ENCODE measurements around the gene SCLT1.
"Not testable (repeated sequence)": the region's sequence is repeated elsewhere in the genome, so short reads cannot be mapped to it uniquely, and the experiment has no call there.

Gene SCLT1

GRCh38 chr4:129093191-129093920 is at the start of gene SCLT1:
SCLT1 (minus strand) TSS chr4:129093539; CDS start chr4:129093103, 436 bp downstream.
- peak; percentile 92 to 96 for DNase-seq

- DNase-seq: peak in 1 of 2 experiments; percentile 12
Measured at GRCh38 chr4:129140521-129140920, 47.2 kb upstream of the SCLT1 start.

GRCh38 chr4:129138810-129139496 is 45.6 kb upstream of the SCLT1 start:
- DNase-seq: no peak

- DNase-seq: no peak
Measured at GRCh38 chr4:129136433-129136832, 43.1 kb upstream of the SCLT1 start.

- no peak for DNase-seq
Measured at GRCh38 chr4:129131343-129131742, 38.0 kb upstream of the SCLT1 start.

- no peak for DNase-seq
Measured at GRCh38 chr4:129129143-129129542, 35.8 kb upstream of the SCLT1 start.

DNA sequence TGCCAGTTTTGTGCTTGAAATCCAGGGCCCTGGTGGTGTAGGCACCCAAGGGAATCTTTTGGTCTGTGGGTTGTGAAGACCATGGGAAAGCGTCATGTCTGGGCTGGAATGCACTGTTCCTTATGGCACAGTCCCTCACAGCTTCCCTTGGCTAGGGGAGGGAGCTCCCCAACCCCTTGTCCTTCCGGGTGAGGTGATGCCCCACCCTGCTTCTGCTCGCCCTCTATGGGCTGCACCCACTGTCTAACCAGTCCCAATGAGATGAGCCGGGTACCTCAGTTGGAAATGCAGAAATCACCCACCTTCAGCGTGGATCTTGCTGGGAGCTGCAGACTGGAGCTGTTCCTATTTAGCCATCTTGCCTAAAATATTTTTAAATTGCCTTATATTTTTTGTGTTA is 33.3 kb upstream of the SCLT1 start:
- not testable (repeated sequence) for DNase-seq

DNA sequence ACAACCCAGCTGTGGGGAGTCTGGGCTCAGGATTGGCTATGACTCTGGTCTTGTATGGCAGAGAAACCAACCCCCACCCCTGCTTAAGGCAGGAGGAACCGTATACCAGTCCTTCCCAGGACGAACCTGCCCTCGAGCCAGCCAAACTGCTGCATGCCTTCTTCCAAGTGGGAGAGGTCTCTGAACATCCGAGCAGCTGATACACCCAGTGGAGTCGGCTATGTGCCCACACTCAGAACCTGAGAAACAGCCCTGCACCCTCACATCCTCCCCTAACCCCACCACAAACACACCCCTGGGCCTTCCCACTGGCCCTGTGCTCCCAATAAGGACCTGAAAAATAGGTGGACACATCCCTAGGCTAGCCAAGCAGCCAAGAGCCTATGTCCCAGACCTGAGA is 24.4 kb upstream of the SCLT1 start:
- no peak for DNase-seq

DNA sequence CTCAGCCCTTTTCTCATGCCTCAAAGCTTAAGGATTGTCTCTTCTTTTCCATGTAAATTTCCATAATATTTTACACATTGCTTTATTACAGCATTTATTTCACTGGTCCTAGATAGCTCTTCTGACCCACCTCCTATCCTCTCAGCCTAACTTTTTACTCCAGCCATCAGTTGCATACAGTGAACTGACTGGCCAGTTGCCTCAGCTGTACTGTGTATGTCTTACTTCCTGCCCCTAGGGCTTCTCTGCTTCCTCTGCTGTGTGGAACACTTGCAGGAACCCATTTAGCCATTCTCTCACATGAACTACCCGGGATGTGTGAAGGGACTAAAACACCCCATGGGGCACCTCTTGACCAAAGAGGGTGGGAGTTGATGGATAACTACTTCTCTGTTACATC is 20.6 kb upstream of the SCLT1 start:
- peak; percentile 24 to 38 for DNase-seq

DNA sequence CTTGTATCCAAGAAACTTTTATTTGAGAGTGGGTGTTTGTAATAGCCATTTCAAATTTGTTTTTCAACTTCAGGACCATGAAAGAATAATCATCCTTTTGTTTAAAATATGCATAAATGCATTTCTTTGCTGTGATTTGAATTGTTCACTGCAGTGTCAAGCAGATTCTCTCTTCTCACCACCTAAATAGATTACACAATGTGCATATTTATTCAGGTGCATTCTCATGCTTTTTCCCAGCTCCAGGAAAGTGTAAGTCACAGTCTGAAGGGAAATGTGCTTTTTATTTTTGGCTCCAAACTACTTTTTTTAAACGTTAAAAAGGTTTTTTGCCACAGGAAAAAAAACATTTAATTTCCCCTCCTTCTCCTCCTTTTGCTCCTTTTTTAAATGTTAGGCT is 20.1 kb upstream of the SCLT1 start:
- DNase-seq: no peak

DNA sequence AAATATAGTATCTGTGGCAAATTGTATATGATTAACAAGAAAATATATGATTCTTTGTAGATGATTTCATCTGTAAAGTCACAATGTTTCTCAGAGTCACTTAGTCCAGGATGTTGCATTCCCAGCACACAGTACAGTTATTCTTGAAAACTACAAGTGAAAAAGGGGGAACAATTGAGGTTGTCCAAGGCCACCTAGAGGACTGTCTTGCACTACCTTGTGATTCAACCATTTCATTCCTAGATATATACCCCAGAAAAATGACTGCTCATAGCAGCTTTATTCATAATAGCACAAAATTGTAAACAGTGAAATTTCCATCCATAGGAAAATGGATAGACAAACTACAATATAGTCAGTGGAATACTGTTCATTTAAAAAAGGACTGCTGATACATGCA is 18.6 kb upstream of the SCLT1 start:
- DNase-seq: no peak

GRCh38 chr4:129110931-129111330 is 17.6 kb upstream of the SCLT1 start:
- no peak for DNase-seq

GRCh38 chr4:129109965-129110824 is 16.9 kb upstream of the SCLT1 start:
- DNase-seq: no peak

DNA sequence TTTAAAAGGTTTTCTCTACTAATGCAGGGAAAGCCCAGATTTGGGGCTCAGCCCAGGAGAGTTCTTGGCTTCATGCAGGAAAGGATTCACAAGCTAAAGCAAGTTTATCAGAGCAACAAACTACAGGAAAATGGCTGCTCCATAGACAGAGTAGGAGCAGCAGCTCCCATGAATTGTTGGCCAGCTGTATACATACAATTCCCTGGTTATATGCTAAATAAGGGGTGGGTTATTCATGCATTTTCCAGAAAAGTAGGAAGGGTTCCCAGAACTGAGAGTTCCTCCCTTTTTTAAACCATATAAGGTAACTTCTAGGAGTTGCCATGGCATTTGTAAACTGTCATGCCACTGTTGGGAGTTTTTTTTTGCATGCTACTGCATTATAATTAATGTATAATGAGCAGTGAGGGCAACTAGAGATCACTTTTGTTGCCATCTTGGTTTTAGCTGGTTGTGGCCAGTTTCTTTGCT is 5.2 kb upstream of the SCLT1 start:
- DNase-seq: no peak

DNA sequence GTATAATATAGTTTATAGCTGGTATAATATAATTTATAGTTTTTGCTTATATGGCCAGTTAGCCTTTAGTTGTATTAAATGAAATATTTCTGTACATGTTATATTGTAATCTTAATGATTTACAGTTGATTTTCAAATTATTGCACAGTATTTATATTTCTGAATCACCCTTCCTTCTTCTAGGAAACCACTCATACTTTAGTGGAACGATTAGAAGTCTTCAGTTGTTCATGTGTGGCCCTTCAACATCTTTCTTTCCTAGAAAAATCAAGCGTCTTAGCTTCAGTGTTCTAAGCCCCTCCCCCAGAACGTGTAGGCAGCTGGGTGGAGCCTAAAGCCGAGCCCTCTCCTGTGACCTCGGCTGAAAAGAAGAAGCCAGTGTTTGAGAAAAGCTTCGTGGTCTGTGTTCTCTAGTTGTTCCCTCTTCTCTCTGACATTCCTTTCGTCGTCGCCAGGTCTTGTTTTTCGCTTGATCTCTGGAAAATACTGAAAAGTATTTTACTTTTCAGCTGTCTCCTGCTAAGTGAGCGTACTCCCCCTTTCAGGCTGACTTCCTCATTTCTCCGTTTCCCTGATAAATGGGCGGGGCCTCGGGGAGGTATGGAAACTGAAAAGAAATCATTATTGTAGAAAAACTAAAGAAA is 2.6 kb upstream of the SCLT1 start, which contains the start of gene C4orf33:
Gene C4orf33 (plus strand): TSS at position 342 of the 644 bp plus-strand sequence. CDS start 6,459 bp downstream, outside the sequence.
- peak; percentile 79 to 81 for DNase-seq

GRCh38 chr4:129094347-129094746 is 1.0 kb upstream of the SCLT1 start:
- no peak for DNase-seq

DNA sequence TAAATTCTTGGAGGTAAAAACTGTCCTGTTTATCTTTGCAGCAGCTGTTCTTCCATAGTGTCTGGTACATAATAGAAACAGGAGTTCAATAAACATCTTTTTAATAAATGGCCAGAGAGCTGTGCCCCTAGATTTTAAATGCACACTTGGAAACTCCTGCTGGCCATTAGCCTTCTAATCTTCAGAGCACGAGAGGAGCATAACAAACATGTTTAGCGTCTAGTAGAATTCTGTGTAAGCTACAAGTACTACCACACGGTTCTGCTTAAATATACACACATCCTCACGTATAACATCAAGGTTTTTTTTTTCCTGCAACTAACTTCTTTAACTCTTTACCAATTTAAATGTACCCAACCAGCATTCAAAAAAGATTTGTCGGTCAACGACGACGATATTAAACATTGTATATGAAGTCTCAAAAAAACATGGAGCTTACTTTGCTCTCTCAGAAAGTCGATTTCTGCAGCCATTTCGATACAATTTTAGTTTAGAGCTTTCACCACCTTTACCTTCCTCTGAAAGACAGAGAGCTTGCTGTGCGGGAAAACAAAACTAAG is 628 bp downstream of the SCLT1 start:
- no peak for DNase-seq

- DNase-seq: no peak
Measured at GRCh38 chr4:129087516-129087915, 5.8 kb downstream of the SCLT1 start.

GRCh38 chr4:129085472-129085871 is 7.9 kb downstream of the SCLT1 start:
- no peak for DNase-seq

GRCh38 chr4:129082302-129082701 is 11.0 kb downstream of the SCLT1 start:
- no peak for DNase-seq

DNA sequence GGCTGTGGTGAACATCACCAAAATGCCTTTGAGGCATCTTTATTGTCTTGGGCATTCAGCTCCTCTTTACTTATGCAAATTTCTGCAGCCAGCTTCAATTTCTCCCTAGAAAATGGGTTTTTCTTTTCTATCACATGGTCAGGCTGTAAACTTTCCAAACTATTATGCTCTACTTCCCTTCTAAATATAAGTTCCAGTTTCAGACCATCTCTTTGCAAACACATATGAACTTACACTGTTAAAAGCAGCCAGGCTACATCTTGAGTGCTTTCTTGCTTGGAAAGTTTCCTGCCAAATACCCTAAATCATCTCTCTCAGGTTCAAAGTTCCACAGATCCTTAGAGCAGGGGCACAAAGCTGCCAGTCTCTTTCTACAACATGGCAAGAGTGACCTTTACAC is 13.2 kb downstream of the SCLT1 start:
- DNase-seq: no peak

GRCh38 chr4:129077326-129077725 is 16.0 kb downstream of the SCLT1 start:
- DNase-seq: no peak

Data from AML-193 (cell line).